Endothelial cell (in vitro differentiated cells): ENCODE results near the gene STK11IP. TPM values are rescaled to one million over a fixed set of nuclear protein-coding genes. Genes with fewer than 3 reads are reported as not detected.
A peak's percentile ranks its signal among the peaks of the same experiment; 100 is the strongest.

ENCODE experiments used
- DNase-seq: peaks from one replicate; pipeline ENCODE4 v3.0.0; 2021; ENCODE audit warnings: low spot score
- H3K27ac Mint-ChIP-seq: one replicate; pipeline ENCODE4 v1.8.0; 2021; ENCODE audit warnings: mixed read lengths, inconsistent platforms; ENCODE audit not compliant: unreplicated experiment
- H3K27me3 Mint-ChIP-seq: one replicate; pipeline ENCODE4 v1.8.0; 2021; ENCODE audit warnings: mild to moderate bottlenecking, moderate library complexity, mixed read lengths, inconsistent platforms; ENCODE audit not compliant: unreplicated experiment
- H3K36me3 Mint-ChIP-seq: one replicate; pipeline ENCODE4 v1.8.0; 2021; ENCODE audit warnings: mild to moderate bottlenecking, low read depth, mixed read lengths, inconsistent platforms; ENCODE audit not compliant: unreplicated experiment
- H3K4me1 Mint-ChIP-seq: one replicate; pipeline ENCODE4 v1.8.0; 2021; ENCODE audit warnings: mild to moderate bottlenecking, mixed read lengths, inconsistent platforms; ENCODE audit not compliant: unreplicated experiment
- H3K4me3 Mint-ChIP-seq: one replicate; pipeline ENCODE4 v1.8.0; 2021; ENCODE audit warnings: mild to moderate bottlenecking, mixed read lengths, inconsistent platforms; ENCODE audit not compliant: unreplicated experiment
- H3K9me3 Mint-ChIP-seq: one replicate; pipeline ENCODE4 v1.8.0; 2021; ENCODE audit warnings: mixed read lengths, inconsistent platforms; ENCODE audit not compliant: unreplicated experiment
- CTCF ChIP-seq: fragments of 200-600 bp; sonication (generic); IDR thresholded peaks from one replicate; pipeline ENCODE4 v1.5.0; 2021; ENCODE audit warnings: antibody characterized with exemption; ENCODE audit not compliant: unreplicated experiment
- total RNA-seq: library from RNA; stranded (reverse); fragmentation: NEBNext Ultra II Directional; extraction: Animal tissue kit (Norgen Biotek cat#: 25700); gene quantifications from one replicate; pipeline ENCODE4 v1.2.1, GENCODE V29; 2021; ENCODE audit not compliant: unreplicated experiment

The STK11IP gene
- total RNA-seq, 1 donor from 2014 or later = 23.8 TPM

GRCh38 chr2:219628235-219628985 is 30.8 kb downstream of the STK11IP start:
- no peak for TF ChIP-seq CTCF
- H3K27me3 Mint-ChIP-seq = peaks cover 14% of the 10 kb centered on the region
- no peak overlapping the region for H3K4me3 Mint-ChIP-seq
- no peak for DNase-seq
- peaks cover 3% of the 10 kb centered on the region for H3K36me3 Mint-ChIP-seq
- H3K4me1 Mint-ChIP-seq = no peaks in the 10 kb centered on the region
- H3K27ac Mint-ChIP-seq = no peak overlapping the region
- H3K9me3 Mint-ChIP-seq = no peaks in the 10 kb centered on the region

- Mint-ChIP-seq H3K27ac (no peak overlapping the region), H3K9me3 (no peaks in the 10 kb centered on the region), H3K36me3 (peaks cover 7% of the 10 kb centered on the region), H3K4me3 (no peak overlapping the region), H3K4me1 (no peaks in the 10 kb centered on the region), H3K27me3 (peaks cover 16% of the 10 kb centered on the region)
- no peak for DNase-seq
- no peak for TF ChIP-seq CTCF
Observed at GRCh38 chr2:219628986-219629901, 31.6 kb downstream of the STK11IP start.

GRCh38 chr2:219629976-219630695 is 32.5 kb downstream of the STK11IP start:
- H3K4me1 Mint-ChIP-seq = no peaks in the 10 kb centered on the region
- H3K27ac Mint-ChIP-seq = no peak overlapping the region
- H3K36me3 Mint-ChIP-seq = peaks cover 4% of the 10 kb centered on the region
- no peak for DNase-seq
- H3K9me3 Mint-ChIP-seq = no peaks in the 10 kb centered on the region
- TF ChIP-seq CTCF = no peak
- H3K4me3 Mint-ChIP-seq = no peak overlapping the region
- peaks cover 16% of the 10 kb centered on the region for H3K27me3 Mint-ChIP-seq

- Mint-ChIP-seq H3K36me3 (peaks cover 4% of the 10 kb centered on the region), H3K27me3 (peaks cover 16% of the 10 kb centered on the region), H3K9me3 (no peaks in the 10 kb centered on the region), H3K4me1 (no peaks in the 10 kb centered on the region), H3K27ac (no peak overlapping the region), H3K4me3 (no peak overlapping the region)
- no peak for TF ChIP-seq CTCF
- peak; percentile 2 for DNase-seq
Observed at GRCh38 chr2:219630770-219631405, 33.2 kb downstream of the STK11IP start.
